SK-N-SH (cell line): Measurements from ENCODE around the gene DLG2. TPM values are rescaled to one million over a fixed set of nuclear protein-coding genes. Genes with fewer than 3 reads are reported as not detected.

Experiments
- CTCF ChIA-PET: fragments of 300-600, 350-600 bp; formaldehyde crosslinking; extraction: SDS; loops from one replicate; lab custom pipeline; 2021; lab: Yijun Ruan, JAX
- POLR2A ChIA-PET: fragments of 350-600 bp; sonication (Branson Sonifier 250); formaldehyde crosslinking; extraction: SDS; loops from one replicate; lab custom pipeline; 2020; ENCODE audit warnings: antibody characterized with exemption, inconsistent platforms; lab: Yijun Ruan, JAX
- DNase-seq: peaks from one replicate; pipeline ENCODE4 v3.0.0; 2012
- H2AFZ ChIP-seq: fragments of 200-600 bp; sonication (generic); 2 replicates; pipeline ENCODE4 v1.8.1; 2016; ENCODE audit warnings: antibody characterized with exemption, mild to moderate bottlenecking, low read depth
- H3F3A ChIP-seq: fragments of 200-600 bp; sonication (generic); replicated peaks from 2 replicates; pipeline ENCODE3; 2016; ENCODE audit warnings: antibody characterized with exemption, mild to moderate bottlenecking; ENCODE audit not compliant: insufficient read depth
- H3K27ac ChIP-seq, 2 experiments: fragments of 200-500 bp in 1 of 2; fragments of 200-600 bp in 1 of 2; sonication (Bioruptor generic) in 1 of 2; sonication (generic), shearing (Covaris generic) in 1 of 2; 2 replicates each; pipeline versions ENCODE4 v1.5.1 to v1.6.1; 2014 to 2016; ENCODE audit warnings: low read depth in 2 of 2, inconsistent platforms in 1 of 2, low read length in 1 of 2, mild to moderate bottlenecking in 1 of 2, mixed read lengths in 1 of 2
- H3K27me3 ChIP-seq: fragments of 200-600 bp; sonication (generic), shearing (Covaris generic); 2 replicates; pipeline ENCODE4 v1.6.1; 2016; ENCODE audit warnings: mixed run types; ENCODE audit not compliant: insufficient read depth
- H3K36me3 ChIP-seq, 2 experiments: fragments of 200-500 bp in 1 of 2; fragments of 200-600 bp in 1 of 2; sonication (Bioruptor generic) in 1 of 2; sonication (generic) in 1 of 2; replicated peaks in 1 of 2; 2 replicates each; pipeline versions ENCODE3 to v1.5.1; 2014 to 2016; ENCODE audit warnings: low read length in 1 of 2, mild to moderate bottlenecking in 1 of 2; ENCODE audit not compliant: insufficient read depth in 2 of 2, control insufficient read depth in 1 of 2
- H3K4me1 ChIP-seq, 2 experiments: fragments of 200-500 bp in 1 of 2; fragments of 200-600 bp in 1 of 2; sonication (Bioruptor generic) in 1 of 2; sonication (generic), shearing (Covaris generic) in 1 of 2; 2 replicates each; pipeline versions ENCODE4 v1.5.1 to v1.6.1; 2014 to 2016; ENCODE audit warnings: low read depth in 1 of 2, low read length in 1 of 2, mixed run types in 1 of 2; ENCODE audit not compliant: insufficient read depth in 2 of 2, control insufficient read depth in 1 of 2
- H3K4me2 ChIP-seq: fragments of 200-600 bp; sonication (generic), shearing (Covaris generic); 2 replicates; pipeline ENCODE4 v1.6.1; 2017; ENCODE audit warnings: mixed run types
- H3K4me3 ChIP-seq, 2 experiments: fragments of 200-500 bp in 1 of 2; fragments of 200-600 bp in 1 of 2; sonication (Bioruptor generic) in 1 of 2; sonication (generic), shearing (Covaris generic) in 1 of 2; 2 replicates each; pipeline versions ENCODE4 v1.5.1 to v1.8.1; 2014 to 2016; ENCODE audit warnings: low read depth in 2 of 2, inconsistent platforms in 1 of 2, low read length in 1 of 2, mild to moderate bottlenecking in 1 of 2, mixed read lengths in 1 of 2, moderate library complexity in 1 of 2
- H3K79me2 ChIP-seq: fragments of 200-600 bp; sonication (generic); 2 replicates; pipeline ENCODE4 v1.8.1; 2017; ENCODE audit warnings: mild to moderate bottlenecking; ENCODE audit not compliant: insufficient read depth
- H3K9ac ChIP-seq: fragments of 200-600 bp; sonication (generic); 2 replicates; pipeline ENCODE4 v1.6.1; 2017; ENCODE audit warnings: mixed run types
- H3K9me2 ChIP-seq: fragments of 200-600 bp; sonication (generic); 2 replicates; pipeline ENCODE4 v1.6.1; 2017; ENCODE audit warnings: mixed run types
- H3K9me3 ChIP-seq: fragments of 200-600 bp; sonication (generic); 2 replicates; pipeline ENCODE4 v1.6.1; 2017; ENCODE audit warnings: mixed run types, mild to moderate bottlenecking, moderate library complexity
- H4K20me1 ChIP-seq: fragments of 200-600 bp; sonication (generic); 2 replicates; pipeline ENCODE4 v1.6.1; 2017; ENCODE audit warnings: mild to moderate bottlenecking, mixed run types; ENCODE audit not compliant: insufficient read depth
- CHD2 ChIP-seq: fragments of 150-350 bp; IDR thresholded peaks from 2 replicates; pipeline ENCODE4 v1.6.1; 2018; ENCODE audit warnings: low read length; ENCODE audit not compliant: partially characterized antibody
- CTCF ChIP-seq: fragments of 200-600 bp; sonication (generic); IDR thresholded peaks from 2 replicates; pipeline ENCODE4 v1.6.1; 2017; ENCODE audit warnings: antibody characterized with exemption, mild to moderate bottlenecking, moderate library complexity
- EP300 ChIP-seq, 2 experiments: IDR thresholded peaks; 2 replicates each; pipeline versions ENCODE4 v1.4.0 to v1.6.1; 2012; ENCODE audit warnings: borderline replicate concordance in 1 of 2, low read depth in 1 of 2, low read length in 1 of 2
- FOSL2 ChIP-seq: IDR thresholded peaks from 2 replicates; pipeline ENCODE4 v1.4.0; 2012; ENCODE audit warnings: low read depth, mild to moderate bottlenecking, moderate library complexity, borderline replicate concordance
- FOXJ3 ChIP-seq: sonication (generic); formaldehyde crosslinking; IDR thresholded peaks from 2 replicates; pipeline ENCODE4 v1.5.1; 2020; ENCODE audit warnings: mild to moderate bottlenecking, missing genetic modification reagents
- GABPA ChIP-seq: IDR thresholded peaks from 2 replicates; pipeline ENCODE4 v1.4.0; 2012; ENCODE audit warnings: low read depth, mild to moderate bottlenecking
- GATA2 ChIP-seq: sonication (generic); formaldehyde crosslinking; IDR thresholded peaks from 2 replicates; pipeline ENCODE4 v1.5.0; 2020; ENCODE audit warnings: mild to moderate bottlenecking, missing genetic modification reagents
- IRF3 ChIP-seq: fragments of 150-350 bp; IDR thresholded peaks from 2 replicates; pipeline ENCODE4 v1.6.1; 2016; ENCODE audit warnings: mild to moderate bottlenecking, low read depth, low read length
- NFIC ChIP-seq: IDR thresholded peaks from 2 replicates; pipeline ENCODE4 v1.4.0; 2012; ENCODE audit warnings: borderline replicate concordance
- NRF1 ChIP-seq: IDR thresholded peaks from 2 replicates; pipeline ENCODE4 v1.6.1; 2012; ENCODE audit warnings: low read depth, mild to moderate bottlenecking, low read length
- POLR2AphosphoS5 ChIP-seq: IDR thresholded peaks from 2 replicates; pipeline ENCODE4 v1.6.1; 2012; ENCODE audit warnings: low read depth, low read length
- REST ChIP-seq: IDR thresholded peaks from 2 replicates; pipeline ENCODE4 v1.6.1; 2012; ENCODE audit warnings: mild to moderate bottlenecking, low read depth, low read length, moderate library complexity
- RFX5 ChIP-seq: IDR thresholded peaks from 2 replicates; pipeline ENCODE4 v1.6.1; 2012; ENCODE audit warnings: mild to moderate bottlenecking, improper control_type of control experiment, low read length
- SMC3 ChIP-seq: IDR thresholded peaks from 2 replicates; pipeline ENCODE4 v1.6.1; 2012; ENCODE audit warnings: low read depth, low read length, improper control_type of control experiment
- TCF12 ChIP-seq: IDR thresholded peaks from 2 replicates; pipeline ENCODE4 v1.4.0; 2012
- TEAD4 ChIP-seq: IDR thresholded peaks from 2 replicates; pipeline ENCODE4 v1.4.0; 2012; ENCODE audit warnings: mild to moderate bottlenecking, borderline replicate concordance; ENCODE audit not compliant: insufficient read depth
- YY1 ChIP-seq: IDR thresholded peaks from 2 replicates; pipeline ENCODE4 v1.4.0; 2012; ENCODE audit warnings: low read depth, mild to moderate bottlenecking
- WGBS: methylation state at CpG from one replicate; pipeline ENCODE4 v1.1.6; 2017; ENCODE audit warnings: low lambda C conversion rate; 5-methylcytosine and 5-hydroxymethylcytosine counted together
- polyA plus RNA-seq, 3 experiments: library from polyadenylated mRNA; depleted of rRNA; stranded (reverse); fragments of >200 nt; gene quantifications; 2 replicates each; pipeline ENCODE4 v1.2.3, GENCODE V29; 2012

Gene DLG2
- polyA plus RNA-seq, 1 of the 3 experiments (the other 2 are of a cell fraction): 0.21 TPM

- CTCF ChIA-PET: interaction anchor here (1.2 to 1.5 kb wide), 2 partner anchors 14 to 223 kb away, joined by 3 to 4 read pairs; no protein-coding TSS in a partner anchor
- H3K9me3 ChIP-seq: no peaks in the 10 kb centered on the region
- no peak for DNase-seq
- H3K79me2 ChIP-seq: no peaks in the 10 kb centered on the region
- H3K9ac ChIP-seq: no peak overlapping the region
- TF ChIP-seq CTCF (no peak), TEAD4 (no peak), POLR2AphosphoS5 (no peak), GABPA (no peak), FOSL2 (no peak), REST (no peak), NFIC (no peak), YY1 (no peak), EP300 (IDR thresholded peaks at IDR 0.05; ENCODE audit: borderline replicate concordance in 1 of 2, low read depth in 1 of 2, low read length in 1 of 2) (no peak)
- TF ChIP-seq, all 33 proteins: peak for 0
- Histone ChIP-seq H3K27ac (no peak overlapping the region), H3K4me2 (no peak overlapping the region), H4K20me1 (no peaks in the 10 kb centered on the region), H3K4me3 (no peak overlapping the region), H3K27me3 (no peaks in the 10 kb centered on the region), H2AFZ (no peak overlapping the region), H3K4me1 (no peaks in the 10 kb centered on the region), H3K36me3 (peaks cover 0 to 3% of the 10 kb centered on the region in 2 experiments), H3K9me2 (no peaks in the 10 kb centered on the region; the same call in 1 of the 2 replicates), H3F3A (no peaks in the 10 kb centered on the region)
- WGBS: 95% methylated on average over 2 of the region's 2 CpGs
- POLR2A ChIA-PET: no interaction called here
Observed at GRCh38 chr11:85602526-85603213, 24.5 kb downstream of the DLG2 start.

GRCh38 chr11:85599083-85599482 is 28.1 kb downstream of the DLG2 start:
- CTCF ChIA-PET: no interaction called here
- no peaks in the 10 kb centered on the region for H3F3A ChIP-seq

More at GRCh38 chr11:85599083-85599482, 28.1 kb downstream of the DLG2 start:
- H3K79me2 ChIP-seq: no peaks in the 10 kb centered on the region
- H3K27ac ChIP-seq: no peak overlapping the region
- no peak overlapping the region for H2AFZ ChIP-seq
- 55% methylated on average over 5 of the region's 5 CpGs for WGBS
- no peaks in the 10 kb centered on the region for H3K27me3 ChIP-seq
- no peak for TF ChIP-seq NRF1
- TF ChIP-seq CHD2: no peak
- no peak for TF ChIP-seq REST
- no peak for TF ChIP-seq SMC3
- TF ChIP-seq GATA2 (CRISPR knock-in tag): no peak
- no peak for TF ChIP-seq FOXJ3 (CRISPR knock-in tag)
- TF ChIP-seq TCF12: no peak
- TF ChIP-seq IRF3: no peak
- TF ChIP-seq RFX5: no peak
- TF ChIP-seq, all 33 proteins: peak for 0
- H3K4me2 ChIP-seq: no peak overlapping the region
- H3K9ac ChIP-seq: no peak overlapping the region
- no peaks in the 10 kb centered on the region for H3K4me1 ChIP-seq
- no peak overlapping the region for H3K4me3 ChIP-seq
- H4K20me1 ChIP-seq: no peaks in the 10 kb centered on the region
- no peaks in the 10 kb centered on the region; the same call in 1 of the 2 replicates for H3K9me2 ChIP-seq
- DNase-seq: no peak
- no peaks in the 10 kb centered on the region for H3K9me3 ChIP-seq
- no peaks in the 10 kb centered on the region for H3K36me3 ChIP-seq
- POLR2A ChIA-PET: no interaction called here
